Measurements from ENCODE around the gene ADCY10. TPM values are rescaled to one million over a fixed set of nuclear protein-coding genes. Genes with fewer than 3 reads are reported as not detected.

ADCY10 gene
- total and polyA plus RNA-seq, 12 donors, result 0.07 to 0.61 (median 0.24) TPM; not detected in 2

DNA sequence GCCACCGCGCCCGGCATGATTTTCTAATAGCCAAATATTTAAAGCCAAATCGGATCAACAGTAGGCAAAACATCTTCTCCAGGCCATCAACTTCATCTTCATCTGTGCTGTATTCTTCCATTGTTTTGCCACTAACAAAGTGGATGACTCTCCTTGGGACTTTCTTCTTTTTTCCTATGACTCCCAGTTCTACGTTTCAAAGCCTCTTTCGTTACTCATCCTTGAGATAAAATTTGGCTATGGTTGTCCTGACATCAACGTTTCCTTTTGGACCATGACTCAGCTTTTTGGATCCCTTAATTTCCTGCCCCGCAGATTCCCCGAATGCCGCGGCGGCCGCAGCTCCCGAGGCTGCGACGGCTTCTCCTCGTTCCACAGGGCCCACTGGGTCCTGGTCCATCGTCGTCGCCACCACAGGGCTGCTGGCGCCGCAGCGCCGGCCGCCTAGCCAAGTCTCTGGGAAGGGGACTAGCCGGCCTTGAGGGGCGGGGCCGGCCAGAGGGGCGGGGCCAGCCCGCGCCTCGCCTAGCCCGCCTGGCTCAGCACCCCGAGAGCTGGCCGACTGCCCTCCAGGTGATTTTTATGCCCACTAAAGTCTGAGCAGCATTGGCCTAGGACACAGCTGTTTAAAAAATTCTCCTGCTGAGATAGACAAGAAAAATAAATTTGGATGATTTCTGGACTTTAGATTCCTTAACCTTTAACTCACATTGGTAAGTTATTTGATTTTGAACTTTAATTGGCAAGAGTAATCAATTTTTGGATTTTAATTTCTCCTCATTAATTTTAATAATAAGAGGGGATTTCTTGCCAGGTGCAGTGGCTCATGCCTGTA lies 93.9 kb downstream of the ADCY10 start:
- peak; percentile 78 to 88 (median 83) for DNase-seq
- Histone ChIP-seq H3K4me1 (replicated peaks in 1 of 2) (no peaks in the 10 kb centered on the region), H3K4me3 (peak overlapping the region in 1 of 4 donors; percentile 44), H3K27me3 (no peaks in the 10 kb centered on the region), H3K27ac (peak overlapping the region; percentile 76 to 89 (median 87)), H3K9me3 (replicated peaks in 1 of 3) (no peaks in the 10 kb centered on the region), H3K36me3 (replicated peaks in 1 of 2) (no peaks in the 10 kb centered on the region)
- intact Hi-C loops (cut with DNase I), result no loop called here
- TF ChIP-seq, protein P1, sequence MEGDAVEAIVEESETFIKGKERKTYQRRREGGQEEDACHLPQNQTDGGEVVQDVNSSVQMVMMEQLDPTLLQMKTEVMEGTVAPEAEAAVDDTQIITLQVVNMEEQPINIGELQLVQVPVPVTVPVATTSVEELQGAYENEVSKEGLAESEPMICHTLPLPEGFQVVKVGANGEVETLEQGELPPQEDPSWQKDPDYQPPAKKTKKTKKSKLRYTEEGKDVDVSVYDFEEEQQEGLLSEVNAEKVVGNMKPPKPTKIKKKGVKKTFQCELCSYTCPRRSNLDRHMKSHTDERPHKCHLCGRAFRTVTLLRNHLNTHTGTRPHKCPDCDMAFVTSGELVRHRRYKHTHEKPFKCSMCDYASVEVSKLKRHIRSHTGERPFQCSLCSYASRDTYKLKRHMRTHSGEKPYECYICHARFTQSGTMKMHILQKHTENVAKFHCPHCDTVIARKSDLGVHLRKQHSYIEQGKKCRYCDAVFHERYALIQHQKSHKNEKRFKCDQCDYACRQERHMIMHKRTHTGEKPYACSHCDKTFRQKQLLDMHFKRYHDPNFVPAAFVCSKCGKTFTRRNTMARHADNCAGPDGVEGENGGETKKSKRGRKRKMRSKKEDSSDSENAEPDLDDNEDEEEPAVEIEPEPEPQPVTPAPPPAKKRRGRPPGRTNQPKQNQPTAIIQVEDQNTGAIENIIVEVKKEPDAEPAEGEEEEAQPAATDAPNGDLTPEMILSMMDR (IDR thresholded peaks at IDR 0.05), result no peak
- TF ChIP-seq POLR2A (IDR thresholded peaks at IDR 0.05), result peak in 1 of 2 donors; percentile 72
- 11 to 19% (median 14%) methylated on average over 21 to 35 of the region's 35 CpGs for WGBS, 4 donors

DNA sequence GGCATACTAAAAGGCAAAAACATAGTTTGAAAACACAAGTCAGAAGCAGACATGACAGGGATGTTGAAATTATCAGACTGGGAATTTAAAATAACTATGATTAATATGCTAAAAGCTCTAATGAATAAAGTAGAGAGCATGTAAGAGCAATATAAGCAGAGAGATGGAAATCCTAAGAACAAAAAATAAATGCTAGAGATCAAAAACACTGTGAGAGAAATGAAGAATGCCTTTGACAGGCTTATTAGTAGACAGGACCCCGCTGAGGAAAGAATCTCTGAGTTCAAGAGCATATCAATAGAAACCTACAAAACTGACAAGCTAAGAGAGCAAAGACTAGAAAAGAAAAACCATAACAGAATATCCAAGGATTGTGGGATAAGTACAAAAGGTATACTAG lies 98.3 kb downstream of the ADCY10 start:
- H3K36me3 ChIP-seq (replicated peaks in 1 of 2), result no peaks in the 10 kb centered on the region
- H3K9me3 ChIP-seq (replicated peaks in 1 of 3), result no peaks in the 10 kb centered on the region
- DNase-seq, result no peak
- no peak overlapping the region for H3K4me3 ChIP-seq
- no peaks in the 10 kb centered on the region for H3K4me1 ChIP-seq (replicated peaks in 1 of 2)
- intact Hi-C loops (cut with DNase I), result no loop called here
- WGBS, 4 donors, result 85 to 95% (median 93%) methylated on average over 1 of the region's 1 CpG
- no peak overlapping the region for H3K27ac ChIP-seq
- no peaks in the 10 kb centered on the region for H3K27me3 ChIP-seq
- TF ChIP-seq, protein P1 (IDR thresholded peaks at IDR 0.05), result no peak
- TF ChIP-seq POLR2A (IDR thresholded peaks at IDR 0.05), result no peak

DNA sequence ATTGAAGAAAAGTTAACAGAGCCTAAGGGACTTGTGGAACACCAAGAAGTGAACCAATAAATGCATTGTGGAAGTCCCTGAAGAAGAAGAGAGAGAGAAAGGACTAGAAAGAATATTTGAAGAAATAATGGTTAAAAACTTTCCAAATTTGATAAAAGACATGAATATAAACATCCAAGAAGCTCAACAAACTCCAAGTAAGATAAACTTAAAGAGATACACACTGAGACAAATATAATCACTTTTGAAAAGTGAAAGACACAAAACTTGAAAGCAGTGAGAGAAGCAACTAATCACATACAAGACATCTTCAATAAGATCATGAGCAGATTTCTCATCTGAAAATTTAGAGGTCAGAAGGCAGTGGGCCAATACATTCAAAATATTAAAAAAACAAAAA lies 101.0 kb downstream of the ADCY10 start:
- Histone ChIP-seq H3K9me3 (replicated peaks in 1 of 3) (no peaks in the 10 kb centered on the region), H3K36me3 (replicated peaks in 1 of 2) (no peaks in the 10 kb centered on the region), H3K27ac (no peak overlapping the region), H3K27me3 (no peaks in the 10 kb centered on the region), H3K4me1 (replicated peaks in 1 of 2) (no peaks in the 10 kb centered on the region), H3K4me3 (no peak overlapping the region)
- intact Hi-C loops (cut with DNase I), result no loop called here
- DNase-seq, result no peak
- TF ChIP-seq, protein P1 (IDR thresholded peaks at IDR 0.05), result no peak
- TF ChIP-seq POLR2A (IDR thresholded peaks at IDR 0.05), result no peak

DNA sequence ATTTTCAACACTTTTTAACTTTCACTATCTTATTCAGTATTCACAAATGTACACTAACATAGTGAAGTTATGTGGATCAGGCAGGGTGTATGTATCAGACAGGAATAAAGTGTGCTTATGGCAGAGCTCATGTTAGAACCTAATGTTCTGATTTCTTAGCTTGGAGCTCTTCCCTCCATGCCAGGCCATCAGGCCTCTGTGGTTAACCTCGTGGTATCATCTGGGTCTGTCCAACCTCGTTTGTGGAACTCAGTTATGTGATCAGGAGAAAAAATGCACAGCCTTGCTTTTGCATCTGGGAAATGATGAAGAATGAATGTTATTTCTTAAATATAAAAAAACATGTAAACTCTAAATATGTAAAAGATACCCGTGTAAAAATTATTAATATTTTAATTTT lies 105.2 kb downstream of the ADCY10 start:
- TF ChIP-seq, protein P1 (IDR thresholded peaks at IDR 0.05), result no peak
- TF ChIP-seq POLR2A (IDR thresholded peaks at IDR 0.05), result no peak
- DNase-seq, result no peak
- Histone ChIP-seq H3K27ac (no peak overlapping the region), H3K4me3 (no peak overlapping the region), H3K9me3 (replicated peaks in 1 of 3) (no peaks in the 10 kb centered on the region), H3K4me1 (replicated peaks in 1 of 2) (no peaks in the 10 kb centered on the region), H3K36me3 (replicated peaks in 1 of 2) (no peaks in the 10 kb centered on the region), H3K27me3 (no peaks in the 10 kb centered on the region)
- intact Hi-C loops (cut with DNase I), result no loop called here
- 59 to 70% (median 66%) methylated on average over 3 of the region's 3 CpGs for WGBS, 4 donors

Measured in adrenal gland (tissue), 12 donors.